CD14-positive monocyte (primary cell): Measurements from ENCODE around the gene TNFRSF12A. TPM values are rescaled to one million over a fixed set of nuclear protein-coding genes. Genes with fewer than 3 reads are reported as not detected.
A peak's percentile ranks its signal among the peaks of the same experiment; 100 is the strongest.

Experiments
- DNase-seq, 3 donors: peaks; one replicate each; pipeline ENCODE4 v3.0.0-alpha.2; 2011 to 2022
- H2AFZ ChIP-seq: 2 replicates; pipeline ENCODE4 v1.6.0; 2012; ENCODE audit warnings: mild to moderate bottlenecking, low read depth, low read length, inconsistent platforms; ENCODE audit not compliant: insufficient read depth, poor library complexity, severe bottlenecking
- H3K27ac ChIP-seq, 2 donors: 1 replicate in 1 of 2; 2 replicates in 1 of 2; pipeline ENCODE4 v1.5.1; 2012 to 2013; ENCODE audit warnings: low read length in 2 of 2, control low read depth in 1 of 2, inconsistent platforms in 1 of 2, low read depth in 1 of 2, mild to moderate bottlenecking in 1 of 2
- H3K27me3 ChIP-seq, 2 donors: one replicate each; pipeline versions ENCODE4 v1.6.0 to v1.6.1; 2011 to 2013; ENCODE audit warnings: low read length in 2 of 2; ENCODE audit not compliant: control insufficient read depth in 2 of 2, insufficient read depth in 2 of 2
- H3K36me3 ChIP-seq, 2 donors: replicated peaks in 1 of 2; 1 replicate in 1 of 2; 2 replicates in 1 of 2; pipeline versions ENCODE4 v1.5.1 to v1.6.1; 2012 to 2013; ENCODE audit warnings: low read length in 2 of 2, control low read depth in 1 of 2, inconsistent platforms in 1 of 2, mild to moderate bottlenecking in 1 of 2; ENCODE audit not compliant: insufficient read depth in 2 of 2, control insufficient read depth in 1 of 2
- H3K4me1 ChIP-seq, 2 donors: 1 replicate in 1 of 2; 2 replicates in 1 of 2; pipeline versions ENCODE4 v1.5.1 to v1.6.1; 2012 to 2013; ENCODE audit warnings: low read length in 2 of 2, control low read depth in 1 of 2, inconsistent platforms in 1 of 2, mild to moderate bottlenecking in 1 of 2, moderate library complexity in 1 of 2; ENCODE audit not compliant: insufficient read depth in 2 of 2, control insufficient read depth in 1 of 2
- H3K4me2 ChIP-seq: replicated peaks from 2 replicates; pipeline ENCODE3; 2012; ENCODE audit warnings: low read length, moderate library complexity, mild to moderate bottlenecking; ENCODE audit not compliant: poor library complexity, severe bottlenecking; ENCODE audit errors: extremely low read depth
- H3K4me3 ChIP-seq, 3 experiments: fragments of 200-600 bp in 1 of 3; sonication (generic) in 1 of 3; replicated peaks in 1 of 3; 1 replicate in 2 of 3; 2 replicates in 1 of 3; pipeline ENCODE4 v1.5.1; 2011 to 2013; ENCODE audit warnings: low read length in 3 of 3, mild to moderate bottlenecking in 3 of 3, control low read depth in 2 of 3, low read depth in 2 of 3, inconsistent platforms in 1 of 3, moderate library complexity in 1 of 3
- H3K79me2 ChIP-seq: 2 replicates; pipeline ENCODE4 v1.6.0; 2012; ENCODE audit warnings: mild to moderate bottlenecking, control low read depth, inconsistent platforms, low read length, moderate library complexity; ENCODE audit not compliant: insufficient read depth
- H3K9ac ChIP-seq: 2 replicates; pipeline ENCODE4 v1.6.0; 2017; ENCODE audit warnings: low read length, mild to moderate bottlenecking; ENCODE audit not compliant: insufficient read depth, poor library complexity, severe bottlenecking
- H3K9me3 ChIP-seq, 2 donors: replicated peaks in 1 of 2; 1 replicate in 1 of 2; 2 replicates in 1 of 2; pipeline versions ENCODE4 v1.5.1 to v1.6.1; 2012 to 2013; ENCODE audit warnings: low read length in 2 of 2, control low read depth in 1 of 2; ENCODE audit not compliant: control insufficient read depth in 1 of 2, insufficient read depth in 1 of 2
- H4K20me1 ChIP-seq: 2 replicates; pipeline ENCODE4 v1.6.0; 2012; ENCODE audit warnings: mild to moderate bottlenecking, low read length, control low read depth, moderate library complexity; ENCODE audit not compliant: insufficient read depth
- H3K27ac Mint-ChIP-seq, 7 donors: one replicate each; pipeline ENCODE4 v1.8.0; 2020; ENCODE audit warnings: mild to moderate bottlenecking in 7 of 7, mixed read lengths in 7 of 7, moderate library complexity in 6 of 7, inconsistent platforms in 2 of 7
- H3K27me3 Mint-ChIP-seq, 3 donors: one replicate each; pipeline ENCODE4 v1.8.0; 2021 to 2022; ENCODE audit warnings: low read depth in 3 of 3, mild to moderate bottlenecking in 3 of 3, mixed read lengths in 3 of 3, moderate library complexity in 3 of 3, inconsistent platforms in 1 of 3
- H3K36me3 Mint-ChIP-seq, 2 donors: one replicate each; pipeline ENCODE4 v1.8.0; 2020; ENCODE audit warnings: mixed read lengths in 2 of 2, inconsistent platforms in 1 of 2, mild to moderate bottlenecking in 1 of 2
- H3K4me1 Mint-ChIP-seq: one replicate; pipeline ENCODE4 v1.8.0; 2020; ENCODE audit warnings: mild to moderate bottlenecking, mixed read lengths
- H3K4me3 Mint-ChIP-seq, 2 donors: one replicate each; pipeline ENCODE4 v1.8.0; 2020; ENCODE audit warnings: mild to moderate bottlenecking in 2 of 2, mixed read lengths in 2 of 2, moderate library complexity in 1 of 2
- H3K9me3 Mint-ChIP-seq, 7 donors: one replicate each; pipeline ENCODE4 v1.8.0; 2020 to 2022; ENCODE audit warnings: mixed read lengths in 7 of 7, mild to moderate bottlenecking in 6 of 7, moderate library complexity in 6 of 7, inconsistent platforms in 2 of 7
- WGBS: methylation state at CpG from one replicate; pipeline ENCODE4 v1.1.5; 2013; ENCODE audit warnings: missing lambda C conversion rate; ENCODE audit not compliant: insufficient coverage; 5-methylcytosine and 5-hydroxymethylcytosine counted together
- intact Hi-C, 2 donors: fragments of 100-400 bp; cut with micrococcal nuclease; formaldehyde crosslinking; loops; one replicate each; pipeline versions ENCODE4 v1.15.0 to v1.15.1; 2023
- polyA plus RNA-seq, 3 donors: library from polyadenylated mRNA; depleted of rRNA in 1 of 3; unstranded in 2 of 3; stranded (reverse) in 1 of 3; fragments of 300-500 nt in 2 of 3; fragments of >200 nt in 1 of 3; fragmentation: Illumina TruSeq in 2 of 3; gene quantifications; 1 replicate in 2 of 3; 2 replicates in 1 of 3; pipeline ENCODE4 v1.2.3, GENCODE V29; 2012 to 2021
- TF ChIP-seq, protein P1 (sequence below): fragments of 200-600 bp; IDR thresholded peaks from one replicate; pipeline ENCODE4 v1.8.0; 2022; ENCODE audit warnings: antibody characterized with exemption, mild to moderate bottlenecking

The TNFRSF12A gene
- polyA plus RNA-seq, 3 donors, result 2.9 to 6.2 (median 5.7) TPM

DNA sequence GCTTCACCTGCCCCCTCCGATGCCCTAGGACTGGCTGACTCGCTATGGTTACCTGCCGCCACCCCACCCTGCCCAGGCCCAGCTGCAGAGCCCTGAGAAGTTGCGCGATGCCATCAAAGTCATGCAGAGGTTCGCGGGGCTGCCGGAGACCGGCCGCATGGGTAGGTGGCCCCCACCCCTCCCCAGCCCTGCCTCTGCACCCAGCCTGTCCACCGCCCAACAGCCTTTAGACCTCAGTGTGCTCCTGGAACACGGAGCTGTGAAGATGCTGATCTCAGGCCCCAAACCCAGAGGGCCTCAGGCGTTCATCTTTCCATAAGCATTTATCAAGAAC is 27.2 kb downstream of the TNFRSF12A start:
- intact Hi-C loops, result no loop called here
- H3K9me3 ChIP-seq, result no peaks in the 10 kb centered on the region
- Mint-ChIP-seq H3K27me3 (peaks cover 29 to 45% (median 38%) of the 10 kb centered on the region in 3 donors), H3K36me3 (peaks cover 24 to 29% of the 10 kb centered on the region in 2 donors), H3K27ac (peak overlapping the region in 1 of 7 donors; percentile 62), H3K4me1 (peaks cover 66% of the 10 kb centered on the region), H3K4me3 (peak overlapping the region; percentile 75 to 93), H3K9me3 (peaks cover 0 to 9% (median 3%) of the 10 kb centered on the region in 7 donors)
- TF ChIP-seq, protein P1, sequence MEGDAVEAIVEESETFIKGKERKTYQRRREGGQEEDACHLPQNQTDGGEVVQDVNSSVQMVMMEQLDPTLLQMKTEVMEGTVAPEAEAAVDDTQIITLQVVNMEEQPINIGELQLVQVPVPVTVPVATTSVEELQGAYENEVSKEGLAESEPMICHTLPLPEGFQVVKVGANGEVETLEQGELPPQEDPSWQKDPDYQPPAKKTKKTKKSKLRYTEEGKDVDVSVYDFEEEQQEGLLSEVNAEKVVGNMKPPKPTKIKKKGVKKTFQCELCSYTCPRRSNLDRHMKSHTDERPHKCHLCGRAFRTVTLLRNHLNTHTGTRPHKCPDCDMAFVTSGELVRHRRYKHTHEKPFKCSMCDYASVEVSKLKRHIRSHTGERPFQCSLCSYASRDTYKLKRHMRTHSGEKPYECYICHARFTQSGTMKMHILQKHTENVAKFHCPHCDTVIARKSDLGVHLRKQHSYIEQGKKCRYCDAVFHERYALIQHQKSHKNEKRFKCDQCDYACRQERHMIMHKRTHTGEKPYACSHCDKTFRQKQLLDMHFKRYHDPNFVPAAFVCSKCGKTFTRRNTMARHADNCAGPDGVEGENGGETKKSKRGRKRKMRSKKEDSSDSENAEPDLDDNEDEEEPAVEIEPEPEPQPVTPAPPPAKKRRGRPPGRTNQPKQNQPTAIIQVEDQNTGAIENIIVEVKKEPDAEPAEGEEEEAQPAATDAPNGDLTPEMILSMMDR, result no peak
- peak overlapping the region in 2 of 3 experiments; percentile 22 to 86 for H3K4me3 ChIP-seq
- no peaks in the 10 kb centered on the region for H3K36me3 ChIP-seq
- peak overlapping the region; percentile 70 for H3K9ac ChIP-seq
- 21% methylated on average over 11 of the region's 13 CpGs for WGBS
- peak overlapping the region; percentile 93 for H2AFZ ChIP-seq
- H3K4me2 ChIP-seq, result peak overlapping the region; percentile 100
- no peak for DNase-seq
- peaks cover 69 to 87% of the 10 kb centered on the region in 2 donors for H3K4me1 ChIP-seq
- H3K27me3 ChIP-seq, result peaks cover 7 to 31% of the 10 kb centered on the region in 2 donors
- H4K20me1 ChIP-seq, result no peaks in the 10 kb centered on the region
- H3K79me2 ChIP-seq, result no peaks in the 10 kb centered on the region
- H3K27ac ChIP-seq, result no peak overlapping the region

DNA sequence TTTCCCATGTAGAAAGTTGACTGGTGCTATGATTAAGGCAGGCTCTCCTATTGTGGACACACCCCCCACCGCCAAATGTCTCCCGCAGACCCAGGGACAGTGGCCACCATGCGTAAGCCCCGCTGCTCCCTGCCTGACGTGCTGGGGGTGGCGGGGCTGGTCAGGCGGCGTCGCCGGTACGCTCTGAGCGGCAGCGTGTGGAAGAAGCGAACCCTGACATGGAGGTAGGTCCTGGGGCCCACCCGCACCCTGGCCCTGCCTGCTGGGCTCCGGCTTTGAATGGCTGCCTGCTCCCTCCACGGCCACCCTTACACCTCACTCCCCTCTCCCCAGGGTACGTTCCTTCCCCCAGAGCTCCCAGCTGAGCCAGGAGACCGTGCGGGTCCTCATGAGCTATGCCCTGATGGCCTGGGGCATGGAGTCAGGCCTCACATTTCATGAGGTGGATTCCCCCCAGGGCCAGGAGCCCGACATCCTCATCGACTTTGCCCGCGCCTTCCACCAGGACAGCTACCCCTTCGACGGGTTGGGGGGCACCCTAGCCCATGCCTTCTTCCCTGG is 29.8 kb downstream of the TNFRSF12A start:
- Histone ChIP-seq H3K36me3 (no peaks in the 10 kb centered on the region), H2AFZ (no peak overlapping the region), H3K27me3 (peaks cover 0 to 14% of the 10 kb centered on the region in 2 donors), H3K4me1 (peaks cover 88 to 99% of the 10 kb centered on the region in 2 donors), H4K20me1 (no peaks in the 10 kb centered on the region), H3K9ac (no peak overlapping the region), H3K27ac (no peak overlapping the region), H3K4me2 (no peak overlapping the region), H3K9me3 (no peaks in the 10 kb centered on the region), H3K4me3 (no peak overlapping the region), H3K79me2 (no peaks in the 10 kb centered on the region)
- TF ChIP-seq, protein P1, result no peak
- peaks cover 14 to 32% (median 21%) of the 10 kb centered on the region in 3 donors for H3K27me3 Mint-ChIP-seq
- WGBS, result 87% methylated on average over 25 of the region's 26 CpGs
- H3K4me1 Mint-ChIP-seq, result peaks cover 74% of the 10 kb centered on the region
- DNase-seq, result no peak
- H3K36me3 Mint-ChIP-seq, result peaks cover 21 to 32% of the 10 kb centered on the region in 2 donors
- peaks cover 0 to 4% (median 1%) of the 10 kb centered on the region in 7 donors for H3K9me3 Mint-ChIP-seq
- peak overlapping the region in 3 of 7 donors; percentile 10 to 64 (median 26) for H3K27ac Mint-ChIP-seq
- H3K4me3 Mint-ChIP-seq, result peak overlapping the region in 1 of 2 donors; percentile 63
- intact Hi-C loops, result no loop called here
